ENCODE data around the gene EZR.

The EZR gene

DNA sequence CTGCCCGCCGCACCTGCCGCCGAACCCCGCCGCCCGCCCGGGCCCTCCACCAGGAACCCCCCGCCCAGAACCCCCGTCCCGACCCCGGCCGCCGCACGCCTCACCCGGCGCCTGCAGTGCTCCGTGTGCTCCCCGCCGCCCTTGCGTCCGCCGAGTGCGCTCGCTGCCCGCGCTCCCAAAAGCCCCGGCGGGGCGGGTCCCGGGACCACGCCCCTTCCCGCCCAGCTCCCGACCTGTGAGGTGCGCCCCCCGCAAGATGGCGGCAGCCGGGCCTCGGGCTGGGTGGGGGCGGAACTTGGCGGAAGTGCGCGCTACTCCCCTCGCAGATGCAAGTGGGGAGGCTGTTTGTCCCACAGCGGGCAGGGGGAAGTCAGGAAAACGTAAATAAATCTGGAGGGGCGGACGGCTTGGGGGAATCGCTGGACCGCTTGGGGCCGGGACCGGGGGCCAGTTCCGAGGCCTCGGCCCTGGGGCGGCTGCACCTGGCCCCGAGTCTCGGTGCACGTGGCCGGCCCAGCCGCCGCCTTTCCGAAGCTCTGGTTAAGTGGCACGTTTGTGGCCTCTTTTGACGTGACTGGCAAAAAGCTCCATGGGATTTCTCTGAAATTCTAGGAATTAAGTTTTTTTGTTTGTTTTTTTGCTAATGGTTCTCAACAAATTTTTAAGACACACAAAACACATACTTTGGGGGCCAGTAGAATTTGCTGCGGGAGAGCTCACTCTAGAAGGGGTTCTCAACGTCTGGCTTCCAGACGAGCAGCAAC, at the start of gene EZR:
Gene EZR (minus strand): TSS at position 156 of the 764 bp plus-strand sequence. CDS start 1,275 bp downstream, outside the sequence.
- DNase-seq, result peak; percentile 91 to 94

DNA sequence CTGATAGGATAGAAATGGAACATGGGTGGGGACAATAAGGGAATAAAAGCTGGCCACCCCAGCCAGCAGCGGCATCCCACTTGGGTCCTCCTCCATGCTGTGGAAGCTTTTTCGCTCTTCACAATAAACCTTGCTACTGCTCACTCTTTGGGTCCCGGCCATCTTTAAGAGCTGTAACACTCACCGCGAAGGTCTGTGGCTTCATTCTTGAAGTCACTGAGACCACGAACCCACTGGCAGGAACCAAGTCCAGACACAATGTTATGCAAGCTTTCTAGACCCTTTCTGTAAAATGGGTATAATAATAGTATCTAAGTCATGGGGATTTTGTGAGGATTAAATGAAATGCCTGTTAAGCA, 48.9 kb upstream of the EZR start:
- DNase-seq, result peak; percentile 26 to 56

DNA sequence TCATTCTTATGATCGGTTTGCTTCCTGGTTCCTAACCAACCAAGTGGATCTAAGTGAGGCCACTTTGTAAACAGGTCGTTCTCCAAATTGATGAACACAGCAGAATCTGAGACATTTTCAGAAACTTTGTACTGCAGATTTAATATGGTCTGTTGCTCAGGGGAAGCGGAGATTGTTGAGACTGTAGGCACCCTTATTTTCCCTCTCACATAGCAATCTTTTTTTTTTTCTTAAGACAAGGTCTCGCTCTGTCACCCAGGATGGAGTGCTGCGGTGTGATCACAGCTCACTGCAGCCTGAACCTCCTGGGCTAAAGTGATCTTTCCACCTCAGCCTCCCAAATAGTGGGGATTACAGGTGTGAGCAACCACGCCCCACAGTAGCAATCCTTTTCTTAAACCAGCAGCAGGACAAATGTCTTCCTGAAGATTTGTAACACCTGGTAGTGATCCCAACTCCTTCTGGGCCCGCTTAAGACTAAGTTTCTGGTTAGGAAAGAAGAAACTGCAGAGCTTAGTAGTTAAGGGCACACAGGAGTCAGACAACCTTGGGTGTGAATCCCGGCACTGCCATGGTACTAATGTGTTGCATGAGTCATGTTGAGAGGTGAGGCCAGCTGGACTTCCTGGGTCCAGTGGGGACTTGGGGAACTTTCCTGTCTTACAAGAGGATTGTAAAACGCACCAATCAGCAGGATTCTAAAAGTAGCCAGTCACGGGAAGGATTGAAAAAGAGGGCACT, 48.4 kb upstream of the EZR start:
- DNase-seq, result peak in 1 of 2 donors; percentile 34

DNA sequence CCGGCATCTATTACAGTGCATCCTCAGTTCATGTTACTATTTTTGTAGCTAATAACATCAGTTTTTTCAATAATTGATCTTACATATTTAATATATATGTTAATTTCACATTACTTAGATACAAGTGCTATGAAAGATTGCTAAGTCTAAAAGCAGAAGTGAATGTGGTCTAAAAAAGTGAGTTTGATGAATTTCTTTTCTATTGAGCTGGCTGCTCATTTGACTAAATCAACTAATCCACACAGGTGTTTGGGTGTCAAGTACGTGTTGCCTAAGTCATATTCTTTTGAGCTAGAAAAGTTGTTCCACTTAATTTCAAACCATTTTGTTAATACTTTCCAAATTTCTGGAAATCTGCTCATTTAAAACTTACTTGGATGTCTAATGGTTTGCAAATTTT, 46.6 kb upstream of the EZR start:
- no peak for DNase-seq

DNA sequence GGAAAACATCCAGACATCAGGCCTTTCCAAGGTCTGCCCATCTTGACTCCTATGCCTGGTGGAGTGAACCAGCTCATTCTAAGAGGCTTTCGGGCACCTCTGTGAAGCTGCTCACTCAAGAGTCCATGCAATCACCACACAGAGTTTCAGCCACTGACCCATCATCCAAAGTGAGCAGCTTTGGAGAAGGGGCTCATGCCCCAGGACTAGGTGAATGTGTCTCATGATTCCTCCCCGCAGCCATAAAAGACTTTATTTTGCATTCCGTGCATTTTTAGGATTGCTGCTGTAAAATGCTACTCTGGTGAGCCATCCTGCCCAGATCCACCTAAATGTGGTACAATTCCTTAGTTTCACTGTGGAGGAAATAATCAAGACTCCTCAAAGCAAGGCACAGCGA, 44.5 kb upstream of the EZR start:
- DNase-seq, result no peak

DNA sequence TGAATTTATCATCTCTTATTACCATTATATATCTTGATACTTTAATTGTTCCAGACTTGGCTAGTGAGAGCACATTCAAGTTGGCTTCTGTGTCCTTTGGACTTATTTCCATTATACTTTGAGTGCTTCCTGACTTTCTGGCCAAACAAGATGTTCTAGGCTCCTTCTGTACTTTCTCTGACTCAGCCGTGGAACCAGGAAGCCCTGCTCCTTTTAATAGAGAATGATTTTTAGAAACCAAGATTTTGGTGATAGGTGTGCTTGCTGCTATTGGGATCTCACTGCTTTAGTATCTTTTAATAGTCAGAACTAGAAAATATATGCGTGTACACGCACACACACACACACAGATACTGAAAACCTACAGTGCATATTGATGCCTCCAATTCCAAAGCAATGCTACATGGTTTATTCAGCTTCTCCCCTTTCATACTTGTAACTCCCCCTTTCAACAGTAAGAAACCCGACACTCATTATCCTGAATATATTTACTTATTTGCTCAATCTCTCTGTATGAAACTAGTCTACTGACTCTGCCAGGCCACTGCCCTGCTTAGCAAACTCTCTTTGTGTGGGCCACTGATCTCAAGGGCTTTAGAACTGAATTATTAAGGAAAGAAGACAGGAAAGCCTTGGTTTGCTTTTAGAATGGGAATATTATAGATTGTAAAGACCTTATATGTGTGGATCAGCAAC, 42.7 kb upstream of the EZR start:
- no peak for DNase-seq

GRCh38 chr6:158860279-158860865, 41.2 kb upstream of the EZR start:
- DNase-seq, result no peak

DNA sequence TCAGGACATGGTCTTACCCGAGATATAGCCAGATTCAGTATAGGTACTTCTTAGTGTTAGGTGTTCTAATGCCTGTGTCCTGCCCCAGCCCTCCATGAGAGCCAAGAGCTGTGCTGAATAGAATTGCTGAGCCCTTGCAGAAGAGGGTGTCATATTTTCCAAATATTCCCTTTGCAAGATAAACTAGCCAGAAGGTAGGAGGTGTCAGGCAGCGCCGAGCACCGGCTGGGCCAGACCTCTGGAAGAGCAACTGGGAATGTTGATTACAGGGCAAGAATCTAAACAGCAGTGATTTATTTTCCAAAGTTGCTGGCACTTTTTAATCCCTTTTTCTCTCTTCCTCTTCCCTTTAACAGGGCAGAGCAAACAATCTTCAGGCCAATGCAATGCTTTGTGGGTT, 37.1 kb upstream of the EZR start:
- DNase-seq, result no peak

- peak; percentile 30 to 76 for DNase-seq
Measured at GRCh38 chr6:158854214-158855101, 35.3 kb upstream of the EZR start.

DNA sequence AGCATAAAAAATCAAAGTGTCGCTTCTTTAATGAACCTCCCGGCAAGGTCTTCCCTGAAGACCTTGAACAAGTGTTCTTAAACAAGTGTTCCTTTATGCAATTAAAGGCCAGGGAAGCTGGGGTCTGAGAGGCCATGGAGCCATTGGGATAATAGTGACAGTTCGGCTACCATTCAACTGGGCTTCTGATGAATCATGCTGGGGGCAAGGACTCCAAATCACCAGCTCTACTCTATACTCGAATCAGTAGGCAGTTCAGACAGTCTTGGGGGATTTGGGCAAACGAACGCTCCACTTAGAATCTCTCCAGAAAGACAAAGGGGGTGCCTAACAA, 34.7 kb upstream of the EZR start:
- DNase-seq, result peak in 1 of 2 donors; percentile 28

- DNase-seq, result peak; percentile 89 to 93
Measured at GRCh38 chr6:158853072-158853879, 34.1 kb upstream of the EZR start.

DNA sequence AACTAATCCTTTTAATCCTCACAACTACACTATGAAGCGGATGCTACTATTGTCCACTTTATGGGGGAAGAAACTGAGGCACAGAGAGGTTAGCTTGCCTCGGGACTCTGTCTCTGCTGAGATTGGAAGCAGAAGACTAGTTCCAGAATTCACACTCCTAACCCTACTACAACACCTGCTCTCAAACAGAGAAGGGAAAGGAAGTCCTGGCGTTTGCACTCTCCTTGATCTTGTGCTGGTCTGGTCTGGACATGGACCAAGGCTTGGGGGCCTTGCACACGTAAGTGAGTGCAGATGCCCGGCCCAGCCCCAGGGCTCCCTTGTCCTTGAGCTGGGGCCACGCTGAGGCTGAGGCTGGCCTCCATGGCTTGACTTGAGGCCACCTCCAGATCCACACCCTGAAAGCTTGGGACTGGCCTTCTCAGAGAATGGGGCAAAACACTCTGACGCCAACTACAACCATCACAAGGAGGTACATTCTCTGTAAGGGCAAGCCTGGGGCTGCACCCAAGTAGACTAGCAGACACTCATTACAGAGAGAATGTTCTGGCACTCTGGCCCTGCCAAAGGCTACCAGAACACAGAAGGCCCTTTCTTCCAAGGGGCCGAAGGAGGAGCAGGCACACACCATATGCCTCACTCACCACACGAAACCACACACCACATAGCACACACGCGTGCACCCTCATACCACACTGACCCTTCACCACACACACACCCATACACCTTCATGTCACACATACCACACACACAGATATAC, 33.3 kb upstream of the EZR start:
- DNase-seq, result no peak

- no peak for DNase-seq
Measured at GRCh38 chr6:158850807-158851115, 31.6 kb upstream of the EZR start.

DNA sequence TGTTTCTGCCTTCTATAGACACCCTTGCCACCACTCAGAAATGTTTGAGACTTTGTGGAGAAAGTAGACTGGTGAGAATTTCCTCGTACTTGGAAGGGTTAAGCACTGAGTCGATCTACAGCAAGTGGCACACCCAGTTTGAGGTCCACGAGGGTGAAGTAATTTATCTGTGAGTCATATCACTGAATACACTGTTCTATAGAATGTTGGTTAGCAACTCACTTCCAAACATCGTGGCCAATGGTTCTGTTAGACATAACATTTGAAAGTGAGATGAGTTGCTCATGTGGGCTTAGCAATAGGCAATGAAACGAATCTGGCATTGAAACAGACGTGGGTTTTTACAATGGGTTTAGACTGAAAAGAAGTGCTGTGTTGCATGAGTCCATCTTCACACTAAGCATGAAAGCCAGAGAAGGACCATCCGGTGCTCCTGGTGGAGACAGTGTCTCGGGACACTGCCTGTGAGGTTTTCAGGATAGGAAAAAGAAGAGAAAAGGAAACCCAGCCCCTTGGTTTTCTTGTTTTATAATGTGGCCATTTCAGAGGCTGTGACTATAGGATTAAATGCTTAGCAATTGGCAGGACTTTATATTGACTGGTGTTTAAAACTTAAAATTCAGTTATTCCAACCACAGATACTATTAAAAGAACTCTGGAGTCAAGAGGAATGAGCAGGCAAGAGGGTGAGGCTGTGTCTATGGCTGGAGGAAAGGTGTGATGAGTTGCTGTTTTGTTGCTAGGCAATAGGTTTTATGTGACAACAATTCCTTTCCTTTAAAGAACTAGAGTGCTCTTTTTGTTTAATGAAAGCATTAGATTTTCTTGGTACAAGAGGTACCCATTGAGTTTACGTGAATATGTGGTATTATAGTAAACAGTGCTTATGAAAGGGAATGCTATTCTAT, 31.0 kb upstream of the EZR start:
- DNase-seq, result peak; percentile 83 to 91

DNA sequence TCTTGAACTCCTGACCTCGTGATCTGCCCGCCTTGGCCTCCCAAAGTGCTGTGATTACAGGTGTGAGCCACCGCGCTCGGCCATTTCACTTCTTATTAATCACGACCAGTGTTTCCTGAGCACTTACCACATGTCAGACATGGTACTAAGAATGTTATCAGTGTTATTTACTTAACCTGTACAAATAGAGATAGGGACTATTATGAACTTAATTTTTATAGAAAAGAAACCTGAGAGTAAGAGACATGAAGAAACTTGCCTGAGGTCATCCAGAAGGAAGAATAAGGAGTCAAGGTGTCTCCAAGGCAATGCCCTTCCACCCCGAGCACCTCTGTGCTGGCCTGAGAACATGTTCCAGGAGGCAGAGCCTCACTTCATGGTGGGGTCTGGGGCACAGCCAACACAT, 29.3 kb upstream of the EZR start:
- DNase-seq, result peak in 1 of 2 donors; percentile 27

- DNase-seq, result no peak
Measured at GRCh38 chr6:158847786-158848185, 28.6 kb upstream of the EZR start.

DNA sequence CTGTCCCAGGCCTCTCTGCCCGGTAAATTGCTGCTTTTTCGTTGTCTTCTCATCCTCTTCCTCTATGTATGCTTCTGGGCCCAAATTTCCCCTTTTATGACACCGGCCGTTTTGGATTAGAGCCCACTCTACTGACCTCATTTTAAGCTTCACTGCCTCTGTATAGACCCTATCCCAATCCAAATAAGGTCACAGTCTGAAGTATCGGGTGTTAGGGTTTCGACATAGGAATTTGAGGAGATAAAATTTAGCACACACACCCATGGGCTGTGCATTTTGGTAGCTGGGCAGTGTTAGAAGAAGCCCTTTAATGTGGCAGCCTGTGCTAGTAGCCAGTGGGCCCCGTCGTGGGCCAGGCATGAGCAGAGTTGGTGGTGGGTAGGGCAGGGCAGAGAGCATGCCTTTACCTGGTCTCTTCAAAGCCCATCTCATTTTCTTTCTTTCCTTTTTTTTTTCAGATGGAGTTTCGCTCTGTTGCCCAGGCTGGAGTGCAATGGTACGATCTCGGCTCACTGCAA, 27.9 kb upstream of the EZR start:
- no peak for DNase-seq

- no peak for DNase-seq
Measured at GRCh38 chr6:158843751-158844683, 24.8 kb upstream of the EZR start.
